ENCODE results near the gene SEPTIN7. TPM values are rescaled to one million over a fixed set of nuclear protein-coding genes. Genes with fewer than 3 reads are reported as not detected.
"Not testable (repeated sequence)": the region's sequence is repeated elsewhere in the genome, so short reads cannot be mapped to it uniquely, and the experiment has no call there.

The SEPTIN7 gene
- polyA plus RNA-seq (2013, experiment 1 of 2; ENCODE audit: insufficient read length), result 402 TPM
- 381 TPM for polyA plus RNA-seq (2013, experiment 2 of 2; ENCODE audit: insufficient read length)

DNA sequence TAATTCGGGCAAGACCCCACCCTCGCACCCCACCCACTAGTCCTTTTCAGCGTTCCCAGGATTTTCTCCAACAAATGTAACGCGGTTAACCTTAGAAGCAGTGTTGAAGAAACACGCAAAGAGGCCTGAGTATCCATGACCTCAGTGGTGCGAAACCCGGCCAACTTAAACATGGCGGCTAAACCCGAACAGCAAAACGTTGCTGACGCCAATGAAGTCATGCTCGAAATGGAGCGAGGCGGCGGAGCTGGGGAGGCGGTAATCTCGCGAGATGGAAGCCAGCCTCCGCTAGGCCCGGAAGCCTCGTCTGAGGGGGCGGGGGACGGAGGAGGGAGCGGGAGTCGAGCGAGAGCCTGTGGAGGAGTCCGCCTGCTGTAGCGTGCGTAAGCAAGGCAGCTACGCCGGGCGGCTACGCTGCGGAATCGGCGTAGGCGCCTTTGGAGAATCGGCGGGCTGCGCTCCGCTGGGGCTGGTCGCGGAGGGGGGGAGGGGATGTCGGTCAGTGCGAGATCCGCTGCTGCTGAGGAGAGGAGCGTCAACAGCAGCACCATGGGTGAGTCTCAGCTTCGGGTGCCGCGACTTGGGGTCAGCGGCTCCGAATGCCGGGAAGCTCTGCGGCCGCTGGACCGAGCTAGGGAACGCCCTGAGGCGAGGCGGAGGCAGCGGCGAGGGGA is at the start of gene SEPTIN7:
SEPTIN7 (plus strand) TSS at position 340 of the 674 bp plus-strand sequence; CDS start at position 493, 153 bp downstream.
- peak; percentile 99 for DNase-seq

- peak; percentile 44 for DNase-seq
These were observed 48.1 kb upstream of the SEPTIN7 start for GRCh38 chr7:35752742-35753141.

DNA sequence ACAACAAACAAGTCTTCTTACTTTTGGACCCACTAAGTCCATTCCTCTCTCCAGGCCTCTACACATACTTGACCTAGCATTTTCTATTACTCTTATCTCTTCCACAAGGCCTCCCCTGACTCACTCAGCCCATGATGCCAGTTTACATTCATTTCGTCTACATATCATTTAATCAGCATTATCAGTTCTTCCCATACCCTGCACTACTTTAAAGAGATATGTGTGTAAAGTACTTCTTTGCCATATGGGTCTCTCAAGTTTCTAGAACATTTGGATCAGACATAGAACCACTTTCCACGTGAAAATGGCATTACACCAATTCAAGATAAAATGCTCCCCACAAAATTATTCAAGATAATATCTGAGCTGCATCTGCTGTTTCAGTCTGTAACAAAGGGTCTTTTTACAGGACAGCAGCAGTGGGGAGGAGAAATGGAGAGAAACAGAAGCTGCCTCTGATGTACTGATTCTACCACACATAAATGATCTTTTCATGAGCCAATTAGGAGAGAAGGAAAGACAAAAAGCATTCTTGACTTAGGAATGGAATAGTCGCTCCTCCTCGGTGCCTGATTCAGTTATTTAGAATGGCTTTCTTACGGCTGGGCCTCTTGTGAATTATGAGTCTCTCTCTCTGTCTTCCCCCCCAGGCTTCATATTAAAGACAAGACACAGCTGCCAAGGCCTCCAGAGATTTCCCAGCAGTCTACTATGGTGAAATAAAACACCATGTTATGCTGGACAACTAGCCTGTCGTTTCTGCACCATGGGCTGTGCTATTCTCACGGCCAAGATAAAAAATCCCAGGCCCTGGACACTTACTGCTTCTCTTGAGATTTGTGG is 46.9 kb upstream of the SEPTIN7 start:
- peak; percentile 34 for DNase-seq

DNA sequence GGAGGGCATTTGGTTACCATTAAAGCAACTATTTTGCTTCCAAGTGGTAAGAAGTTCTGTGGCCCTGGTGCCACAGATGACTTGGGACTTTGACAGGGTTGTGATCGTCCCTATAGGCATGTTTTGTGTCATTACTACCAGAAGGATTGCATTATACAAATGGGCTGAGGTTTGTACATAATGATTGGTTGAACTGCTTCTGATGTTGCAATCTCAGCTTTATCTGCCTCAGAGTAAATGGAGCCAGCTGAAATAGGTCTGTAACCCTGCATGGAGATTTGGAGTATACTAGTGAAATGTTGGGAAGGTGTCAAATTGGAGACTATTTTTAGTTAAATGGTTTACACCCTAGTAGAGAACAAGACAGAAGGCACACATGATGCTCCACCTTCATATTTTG is 46.1 kb upstream of the SEPTIN7 start:
- DNase-seq, result no peak

DNA sequence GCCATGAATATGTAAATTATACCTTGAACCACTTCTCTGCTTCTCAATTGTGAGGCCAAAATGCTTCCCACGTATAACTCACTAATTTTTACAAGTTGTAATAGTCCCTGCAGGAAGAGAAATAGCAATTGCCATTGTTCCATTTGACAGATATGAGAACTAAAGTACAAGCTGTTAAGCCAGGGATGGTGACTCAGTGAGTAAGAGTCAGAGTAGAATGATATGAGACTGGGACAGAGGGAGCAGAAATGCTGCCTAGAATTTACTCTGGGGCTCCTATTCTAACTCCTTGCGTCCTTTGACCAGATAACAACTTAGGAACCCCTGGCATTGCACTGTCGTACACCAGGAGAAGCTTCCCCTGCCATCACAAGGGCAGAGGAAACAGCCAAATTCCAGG is 45.1 kb upstream of the SEPTIN7 start:
- no peak for DNase-seq

DNA sequence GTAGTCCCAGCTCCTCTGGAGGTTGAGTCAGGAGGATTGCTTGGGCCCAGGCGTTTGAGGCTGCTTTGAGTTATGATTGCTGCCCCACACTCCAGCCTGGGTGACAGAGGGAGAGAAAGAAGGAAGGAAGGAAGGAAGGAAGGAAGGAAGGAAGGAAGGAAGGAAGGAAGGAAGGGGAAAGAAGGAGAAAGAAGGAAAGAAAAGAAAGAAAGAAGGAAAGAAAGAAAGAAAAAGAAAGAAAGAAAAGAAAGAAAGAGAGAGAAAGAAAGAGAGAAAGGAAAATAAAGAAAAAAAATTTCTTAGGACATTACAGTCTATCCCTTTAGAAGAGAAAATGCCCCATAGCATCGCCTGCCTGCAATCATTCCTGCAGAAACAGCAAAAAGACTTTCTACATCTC is 44.4 kb upstream of the SEPTIN7 start:
- DNase-seq, result not testable (repeated sequence)

- no peak for DNase-seq
These were observed 43.3 kb upstream of the SEPTIN7 start for GRCh38 chr7:35757574-35757973.

GRCh38 chr7:35758421-35758820 is 42.4 kb upstream of the SEPTIN7 start:
- no peak for DNase-seq

DNA sequence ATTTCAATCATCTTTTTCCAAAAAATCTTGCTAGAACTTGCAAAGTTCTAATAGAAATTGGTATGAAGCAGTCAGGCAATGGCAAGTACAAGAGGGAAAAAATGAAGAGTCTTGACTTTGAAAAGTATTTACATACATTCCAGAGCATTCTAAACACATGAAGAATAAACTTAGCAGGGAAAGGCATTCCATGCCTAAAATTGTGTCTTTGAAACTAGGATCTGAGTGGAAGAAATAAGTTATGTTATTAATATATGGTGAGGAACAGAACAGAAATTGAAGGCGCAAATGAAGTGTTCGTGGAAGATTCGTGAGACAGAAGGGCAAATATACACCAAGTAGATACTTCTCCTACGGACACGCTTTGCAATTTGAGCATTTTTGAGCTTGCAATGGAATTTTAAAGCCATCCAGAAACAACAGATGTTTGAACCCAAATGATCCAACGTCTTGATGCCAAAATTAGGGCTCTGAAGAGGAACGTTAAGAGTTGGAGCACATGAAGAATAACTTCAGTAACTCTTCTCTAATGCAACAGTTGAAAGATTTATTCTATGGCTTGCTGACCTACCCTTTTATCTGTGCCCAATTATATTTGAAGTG is 40.6 kb upstream of the SEPTIN7 start:
- DNase-seq, result peak; percentile 29

GRCh38 chr7:35761871-35762677 is 38.8 kb upstream of the SEPTIN7 start:
- peak; percentile 77 for DNase-seq

- no peak for DNase-seq
These were observed 38.1 kb upstream of the SEPTIN7 start for GRCh38 chr7:35762781-35763180.

GRCh38 chr7:35768346-35768745 is 32.5 kb upstream of the SEPTIN7 start:
- DNase-seq, result no peak

DNA sequence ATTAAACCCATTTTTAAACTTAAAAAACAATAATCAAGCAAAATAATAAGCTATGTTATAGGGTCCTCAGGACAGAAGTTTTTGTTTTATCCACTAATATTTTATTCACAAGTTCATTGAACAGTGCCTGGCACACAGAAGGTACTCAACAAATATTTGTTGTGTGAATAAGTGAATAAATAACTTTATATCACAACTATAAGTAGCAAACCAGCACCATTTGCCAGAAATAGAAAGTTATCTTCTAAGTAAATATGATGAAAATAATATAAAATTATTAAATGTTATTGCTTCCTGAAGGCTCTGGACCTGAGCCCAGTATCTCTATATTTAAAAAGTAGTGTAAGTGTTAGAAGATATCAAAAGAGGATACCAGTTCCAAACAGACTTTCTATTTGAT is 29.1 kb upstream of the SEPTIN7 start:
- no peak for DNase-seq

- no peak for DNase-seq
These were observed 26.9 kb upstream of the SEPTIN7 start for GRCh38 chr7:35773994-35774393.

- no peak for DNase-seq
These were observed 24.2 kb upstream of the SEPTIN7 start for GRCh38 chr7:35776686-35777085.

- no peak for DNase-seq
These were observed 23.7 kb upstream of the SEPTIN7 start for GRCh38 chr7:35777121-35777520.

- DNase-seq, result no peak
These were observed 20.8 kb upstream of the SEPTIN7 start for GRCh38 chr7:35780070-35780469.

DNA sequence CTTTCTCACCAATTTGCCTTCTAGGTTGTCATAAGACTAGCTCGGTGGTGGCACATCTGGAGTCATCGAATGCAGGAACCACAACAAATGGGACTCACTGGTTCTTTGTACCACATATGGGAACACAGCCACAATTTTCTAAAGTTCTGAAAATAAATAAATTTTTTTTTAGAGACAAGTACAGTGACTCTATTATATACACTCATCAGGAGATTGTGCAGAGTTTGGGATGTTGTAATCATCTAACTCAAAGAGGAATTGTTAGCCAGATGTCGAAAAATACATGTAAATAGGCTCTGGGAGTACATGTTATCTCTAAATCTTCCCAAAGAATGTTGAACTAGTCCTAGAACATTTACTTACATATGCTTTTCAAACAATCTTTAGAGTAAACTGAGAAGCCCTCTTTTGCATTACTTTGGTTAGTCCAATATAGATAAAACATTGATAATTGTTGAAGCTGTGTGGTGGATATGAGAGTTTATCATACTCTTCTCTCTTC is 19.6 kb upstream of the SEPTIN7 start:
- no peak for DNase-seq

DNA sequence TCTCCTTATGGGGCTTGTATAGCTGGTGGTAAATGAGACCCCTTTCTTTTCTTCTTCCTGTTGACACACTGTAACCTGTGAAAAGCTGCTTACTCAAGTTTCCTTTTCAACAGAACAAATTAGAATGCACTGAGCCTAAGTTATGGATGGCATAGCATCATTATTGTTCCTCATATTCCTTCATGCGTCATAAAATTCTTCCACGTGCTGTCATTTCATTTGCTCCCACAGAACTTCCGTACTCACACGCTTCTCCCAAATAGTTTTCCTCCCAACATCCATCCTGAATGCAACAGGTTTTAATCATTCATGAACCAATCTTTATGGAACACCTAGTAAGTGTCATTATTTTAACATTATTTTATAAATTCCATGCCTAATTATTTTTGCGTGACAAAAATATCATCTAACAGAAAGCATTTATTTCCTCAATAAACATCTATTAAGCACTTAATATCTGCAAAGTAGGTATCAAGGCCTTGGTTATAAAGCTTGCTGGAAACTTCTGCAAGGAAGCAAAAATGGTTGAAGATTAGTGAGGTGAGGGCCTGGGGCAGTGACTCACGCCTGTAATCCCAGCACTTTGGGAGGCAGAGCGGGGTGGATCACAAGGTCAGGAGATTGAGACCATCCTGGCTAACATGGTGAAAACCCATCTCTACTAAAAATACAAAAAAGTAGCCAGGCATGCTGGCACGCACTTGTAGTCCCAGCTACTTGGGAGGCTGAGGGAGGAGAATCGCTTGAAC is 18.9 kb upstream of the SEPTIN7 start:
- no peak for DNase-seq

- DNase-seq, result no peak
These were observed 16.5 kb upstream of the SEPTIN7 start for GRCh38 chr7:35784332-35784731.

GRCh38 chr7:35785250-35785649 is 15.6 kb upstream of the SEPTIN7 start:
- no peak for DNase-seq

DNA sequence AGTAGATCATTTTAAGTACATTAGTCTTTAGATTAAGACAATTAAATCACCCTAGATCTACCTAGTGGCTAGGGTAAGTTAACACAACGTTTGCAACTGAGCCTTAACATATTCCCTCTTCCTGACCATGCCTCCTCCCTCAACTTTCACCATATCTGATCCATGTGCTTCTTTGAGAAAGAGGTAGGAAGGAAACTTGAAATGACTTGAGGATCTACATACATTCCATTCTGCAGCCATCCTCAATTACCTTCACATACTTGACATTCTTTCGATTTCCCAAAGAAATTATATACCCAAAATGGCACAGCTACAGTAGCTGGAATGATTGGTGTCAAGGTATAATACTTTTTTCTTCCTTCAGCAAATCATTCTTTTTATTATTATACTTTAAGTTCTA is 12.9 kb upstream of the SEPTIN7 start:
- DNase-seq, result no peak
